Endothelial cell of umbilical vein (primary cell): ENCODE data around the gene CDH22. TPM values are rescaled to one million over a fixed set of nuclear protein-coding genes. Genes with fewer than 3 reads are reported as not detected.

ENCODE experiments used
- BruUV-seq: library from RNA; stranded (reverse); fragments of 400-500 nt; replicated peaks from 2 replicates; lab custom pipeline; 2021; lab: Mats Ljungman, UMichigan
- CTCF ChIA-PET: fragments of 300-600, 350-600 bp; sonication (Branson Sonifier 250); formaldehyde crosslinking; loops from one replicate; lab custom pipeline; 2021; ENCODE audit warnings: antibody characterized with exemption, inconsistent platforms; lab: Charles Lee
- POLR2A ChIA-PET: fragments of 300-600, 350-600 bp; sonication (Branson Sonifier 250); formaldehyde crosslinking; loops from one replicate; lab custom pipeline; 2021; ENCODE audit warnings: antibody characterized with exemption, inconsistent platforms; lab: Charles Lee
- DNase-seq: peaks from one replicate; pipeline ENCODE4 v3.0.0-alpha.2; 2011; ENCODE audit warnings: low read depth, low spot score
- FAIRE-seq: peaks from 2 replicates; lab custom pipeline; 2011; peaks lifted over from hg19 to GRCh38; lab: Jason Lieb, UNC
- H2AFZ ChIP-seq: 2 replicates; pipeline ENCODE4 v1.6.0; 2012; ENCODE audit warnings: low read depth, low read length, control low read depth, inconsistent platforms
- H3K27ac ChIP-seq: 2 replicates; pipeline ENCODE4 v1.5.1; 2011; ENCODE audit warnings: low read depth, mild to moderate bottlenecking, control low read depth, low read length, moderate library complexity; ENCODE audit not compliant: insufficient read depth
- H3K27me3 ChIP-seq, 2 experiments: 2 replicates each; pipeline versions ENCODE4 v1.6.0 to v1.6.1; 2011; ENCODE audit warnings: low read length in 2 of 2, mixed read lengths in 1 of 2; ENCODE audit not compliant: control insufficient read depth in 2 of 2, insufficient read depth in 2 of 2
- H3K36me3 ChIP-seq, 2 experiments: 2 replicates in 1 of 2; 3 replicates in 1 of 2; pipeline ENCODE4 v1.5.1; 2011; ENCODE audit warnings: low read length in 2 of 2, mild to moderate bottlenecking in 1 of 2, moderate library complexity in 1 of 2; ENCODE audit not compliant: control insufficient read depth in 2 of 2, insufficient read depth in 2 of 2; ENCODE audit errors: extremely low read depth in 1 of 2
- H3K4me1 ChIP-seq: 3 replicates; pipeline ENCODE4 v1.5.1; 2011; ENCODE audit warnings: mild to moderate bottlenecking, low read length; ENCODE audit not compliant: control insufficient read depth, insufficient read depth; ENCODE audit errors: extremely low read depth
- H3K4me2 ChIP-seq: 2 replicates; pipeline ENCODE4 v1.6.1; 2011; ENCODE audit warnings: low read length, control low read depth, mixed read lengths; ENCODE audit not compliant: insufficient read depth
- H3K4me3 ChIP-seq, 3 experiments: fragments of 200-600 bp in 1 of 3; sonication (generic), shearing (Covaris generic) in 1 of 3; replicated peaks in 1 of 3; 2 replicates each; pipeline ENCODE4 v1.5.1; 2011 to 2016; ENCODE audit warnings: control low read depth in 3 of 3, low read length in 3 of 3, mild to moderate bottlenecking in 2 of 3, inconsistent platforms in 1 of 3, low read depth in 1 of 3, moderate library complexity in 1 of 3; ENCODE audit not compliant: insufficient read depth in 1 of 3
- H3K79me2 ChIP-seq: 2 replicates; pipeline ENCODE4 v1.6.0; 2012; ENCODE audit warnings: low read length, inconsistent platforms; ENCODE audit not compliant: control insufficient read depth, insufficient read depth
- H3K9ac ChIP-seq: replicated peaks from 2 replicates; pipeline ENCODE3; 2011; ENCODE audit warnings: low read length, control low read depth; ENCODE audit not compliant: insufficient read depth; ENCODE audit errors: extremely low read depth
- H3K9me1 ChIP-seq: replicated peaks from 3 replicates; pipeline ENCODE4 v1.6.0; 2011; ENCODE audit warnings: mild to moderate bottlenecking, low read length; ENCODE audit not compliant: control insufficient read depth, insufficient read depth; ENCODE audit errors: extremely low read depth
- H3K9me3 ChIP-seq: replicated peaks from 2 replicates; pipeline ENCODE4 v1.5.1; 2012; ENCODE audit warnings: low read length, inconsistent platforms; ENCODE audit not compliant: control insufficient read depth, insufficient read depth
- H4K20me1 ChIP-seq: replicated peaks from 2 replicates; pipeline ENCODE3; 2011; ENCODE audit warnings: mild to moderate bottlenecking, low read length; ENCODE audit not compliant: control insufficient read depth, insufficient read depth; ENCODE audit errors: extremely low read depth
- EZH2 ChIP-seq: IDR thresholded peaks from 2 replicates; pipeline ENCODE4 v1.6.1; 2012; ENCODE audit warnings: borderline replicate concordance, low read depth, mild to moderate bottlenecking, moderate library complexity, low read length, inconsistent platforms; ENCODE audit not compliant: severe bottlenecking
- FOS ChIP-seq: IDR thresholded peaks from 2 replicates; pipeline ENCODE4 v1.6.1; 2011; ENCODE audit warnings: mild to moderate bottlenecking, low read length, moderate library complexity, borderline replicate concordance; ENCODE audit not compliant: insufficient read depth
- GATA2 ChIP-seq: IDR thresholded peaks from 2 replicates; pipeline ENCODE4 v1.7.0; 2011; ENCODE audit warnings: low read depth, mild to moderate bottlenecking, moderate library complexity, mixed read lengths, low read length; ENCODE audit not compliant: insufficient read length, insufficient read depth
- POLR2A ChIP-seq: IDR thresholded peaks from 2 replicates; pipeline ENCODE4 v1.6.1; 2012; ENCODE audit warnings: low read depth, mild to moderate bottlenecking, control low read depth, low read length
- dilution Hi-C: fragments of 300-500 bp; cut with MboI; formaldehyde crosslinking; loops from one replicate; pipeline ENCODE4 v1.15.0; 2019; ENCODE audit warnings: low sequenced_read_pairs; ENCODE audit not compliant: extremely low pct_ligation_motif_present
- intact Hi-C: fragments of 100-400 bp; cut with micrococcal nuclease; formaldehyde crosslinking; loops from one replicate; pipeline ENCODE4 v1.10.0; 2022
- polyA plus RNA-seq, 4 experiments: library from polyadenylated mRNA; depleted of rRNA in 3 of 4; stranded (reverse) in 3 of 4; unstranded in 1 of 4; fragments of >200 nt; gene quantifications; 2 replicates each; pipeline versions ENCODE4 v1.2.1 to v1.2.3, GENCODE V29; 2011 to 2012; ENCODE audit warnings: missing spikeins in 1 of 4
- total RNA-seq: library from RNA; stranded (reverse); gene quantifications from 2 replicates; pipeline ENCODE4 v1.2.3, GENCODE V29; 2021

The CDH22 gene
- total and polyA plus RNA-seq, 2 donors (not counting 3 experiments of a cell fraction or from before 2014, with no cell fraction given): not detected

DNA sequence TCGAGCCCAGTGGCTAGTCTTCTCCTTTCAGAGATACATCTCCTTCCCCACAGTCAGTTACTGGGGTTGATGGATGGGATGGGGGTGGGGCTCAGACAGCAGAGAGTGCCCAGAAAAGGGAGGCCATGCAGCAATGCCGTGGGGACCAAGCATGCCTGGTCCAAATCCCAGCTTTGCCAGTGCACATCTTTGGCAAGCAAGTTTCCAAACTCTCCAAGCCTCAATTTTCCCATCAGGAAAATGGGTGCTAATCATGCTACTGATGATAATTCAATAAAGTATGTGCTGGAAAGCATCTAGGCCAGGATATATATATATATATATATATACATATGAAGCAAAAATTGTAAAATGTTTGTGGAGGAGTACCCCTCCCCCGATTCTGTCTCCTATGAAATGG, 111.3 kb downstream of the CDH22 start:
- dilution Hi-C loops: no loop called here
- CTCF ChIA-PET: interaction anchor here (1.0 kb wide), 1 partner anchor 15 kb away, joined by 3 read pairs; no protein-coding TSS in a partner anchor

DNA sequence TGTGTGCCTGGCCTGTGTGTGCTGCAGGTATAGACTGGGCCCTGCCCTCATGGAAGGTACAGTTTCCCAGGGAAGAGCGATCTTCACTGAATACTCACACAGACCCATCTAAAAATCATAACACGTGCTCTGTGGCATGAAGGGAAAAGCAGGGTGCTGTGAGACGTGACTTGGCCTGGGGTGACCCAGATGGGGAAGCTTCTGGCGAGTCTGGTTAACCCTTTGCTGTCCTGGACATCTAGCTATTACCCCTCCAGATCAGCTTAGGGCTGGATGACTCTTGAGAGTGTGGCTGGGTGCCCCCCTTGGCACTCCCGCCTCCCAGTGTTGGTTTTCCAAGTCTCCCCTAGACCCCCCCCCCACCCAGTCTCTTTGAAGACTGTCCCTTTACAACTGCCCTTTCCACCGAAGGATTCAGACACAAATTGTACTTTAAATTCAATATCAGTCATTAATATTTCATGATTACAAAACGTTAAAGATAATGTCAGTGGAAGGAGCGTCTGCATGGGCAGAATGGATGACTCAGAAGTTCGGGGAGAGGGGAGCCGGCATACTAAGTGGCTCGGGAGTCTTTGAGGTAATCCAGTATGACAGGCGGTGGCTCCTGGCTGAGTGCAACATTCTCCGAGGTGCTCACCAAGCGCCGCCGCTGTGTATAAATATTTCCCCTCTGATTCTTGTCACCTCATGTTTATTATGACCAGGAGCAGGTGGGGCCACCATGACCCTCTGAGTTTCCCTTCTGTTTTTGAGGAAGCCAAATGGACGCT, 112.8 kb downstream of the CDH22 start:
- Histone ChIP-seq H3K9ac (no peak overlapping the region), H3K4me3 (no peak overlapping the region), H3K4me1 (no peaks in the 10 kb centered on the region), H3K36me3 (no peaks in the 10 kb centered on the region), H3K9me3 (no peaks in the 10 kb centered on the region), H3K27ac (no peak overlapping the region), H2AFZ (no peak overlapping the region), H4K20me1 (no peaks in the 10 kb centered on the region), H3K4me2 (no peak overlapping the region), H3K27me3 (peaks cover 1 to 3% of the 10 kb centered on the region in 2 experiments), H3K9me1 (no peaks in the 10 kb centered on the region), H3K79me2 (no peaks in the 10 kb centered on the region)
- TF ChIP-seq POLR2A: no peak
- TF ChIP-seq EZH2: no peak
- TF ChIP-seq FOS: no peak
- TF ChIP-seq GATA2: no peak
- intact Hi-C loops (no loop called here), dilution Hi-C loops (no loop called here)
- BruUV-seq: no TSS peak
- POLR2A ChIA-PET: no interaction called here
- FAIRE-seq: no peak
- no peak for DNase-seq
- CTCF ChIA-PET: no interaction called here

More for the DNA sequence above, 111.3 kb downstream of the CDH22 start:
- H3K36me3 ChIP-seq: no peaks in the 10 kb centered on the region
- H3K27me3 ChIP-seq: peaks cover 13 to 15% of the 10 kb centered on the region in 2 experiments
- H4K20me1 ChIP-seq: no peaks in the 10 kb centered on the region
- H3K79me2 ChIP-seq: no peaks in the 10 kb centered on the region
- no peak for FAIRE-seq
- no peak overlapping the region for H3K4me3 ChIP-seq
- no peak overlapping the region for H3K27ac ChIP-seq
- no peak overlapping the region for H3K4me2 ChIP-seq
- intact Hi-C loops: no loop called here
- DNase-seq: no peak
- TF ChIP-seq EZH2 (no peak), FOS (no peak)
- BruUV-seq: no TSS peak
- POLR2A ChIA-PET: no interaction called here
- H2AFZ ChIP-seq: no peak overlapping the region
- H3K9ac ChIP-seq: no peak overlapping the region
- H3K9me1 ChIP-seq: no peaks in the 10 kb centered on the region
- H3K9me3 ChIP-seq: no peaks in the 10 kb centered on the region
- H3K4me1 ChIP-seq: no peaks in the 10 kb centered on the region
